MCF 10A (cell line): ENCODE data around the gene CRIP3. TPM values are rescaled to one million over a fixed set of nuclear protein-coding genes. Genes with fewer than 3 reads are reported as not detected.
"Not testable (repeated sequence)": the region's sequence is repeated elsewhere in the genome, so short reads cannot be mapped to it uniquely, and the experiment has no call there.

ENCODE experiments used
- BruUV-seq: library from RNA; stranded (reverse); fragments of 400-500 nt; replicated peaks from 2 replicates; lab custom pipeline; 2021; lab: Mats Ljungman, UMichigan
- CTCF ChIA-PET: fragments of 300-600 bp; sonication (Branson Sonifier 250); formaldehyde crosslinking; extraction: SDS; loops from one replicate; lab custom pipeline; 2021; ENCODE audit warnings: antibody characterized with exemption, inconsistent platforms; lab: Yijun Ruan, JAX
- POLR2A ChIA-PET: fragments of 300-600, 350-650 bp; sonication (Branson Sonifier 250); formaldehyde crosslinking; extraction: SDS; loops from one replicate; lab custom pipeline; 2020; ENCODE audit warnings: antibody characterized with exemption, inconsistent platforms; lab: Yijun Ruan, JAX
- DNase-seq: peaks from one replicate; pipeline ENCODE4 v3.0.0-alpha.2; 2018; ENCODE audit not compliant: unreplicated experiment
- H3K27ac Mint-ChIP-seq: one replicate; pipeline ENCODE4 v1.8.0; 2022; ENCODE audit warnings: mild to moderate bottlenecking, low read depth, mixed read lengths; ENCODE audit not compliant: unreplicated experiment
- H3K27me3 Mint-ChIP-seq: one replicate; pipeline ENCODE4 v1.8.0; 2022; ENCODE audit warnings: mixed read lengths; ENCODE audit not compliant: insufficient read depth, unreplicated experiment
- H3K36me3 Mint-ChIP-seq: one replicate; pipeline ENCODE4 v1.8.0; 2022; ENCODE audit warnings: mild to moderate bottlenecking, moderate library complexity, mixed read lengths; ENCODE audit not compliant: insufficient read depth, unreplicated experiment
- H3K4me1 Mint-ChIP-seq: one replicate; pipeline ENCODE4 v1.8.0; 2022; ENCODE audit warnings: mixed read lengths; ENCODE audit not compliant: insufficient read depth, unreplicated experiment
- H3K4me3 Mint-ChIP-seq: one replicate; pipeline ENCODE4 v1.8.0; 2022; ENCODE audit warnings: mild to moderate bottlenecking, moderate library complexity, mixed read lengths; ENCODE audit not compliant: unreplicated experiment
- H3K9me3 Mint-ChIP-seq: one replicate; pipeline ENCODE4 v1.8.0; 2022; ENCODE audit warnings: mixed read lengths; ENCODE audit not compliant: unreplicated experiment
- CTCF ChIP-seq: fragments of 200-600 bp; IDR thresholded peaks from one replicate; pipeline ENCODE4 v1.8.0; 2022; ENCODE audit warnings: antibody characterized with exemption, mild to moderate bottlenecking; ENCODE audit not compliant: unreplicated experiment
- intact Hi-C: fragments of 100-400 bp; cut with micrococcal nuclease; formaldehyde crosslinking; loops from 2 replicates; pipeline ENCODE4 v1.14.1; 2022
- total RNA-seq: library from RNA; stranded (reverse); gene quantifications from 2 replicates; pipeline ENCODE4 v1.2.3, GENCODE V29; 2022

Gene CRIP3
- total RNA-seq, 1 experiment from 2014 or later, result not detected

GRCh38 chr6:43304361-43304760 is 4.3 kb downstream of the CRIP3 start:
- Mint-ChIP-seq H3K27ac (no peak overlapping the region), H3K27me3 (peaks cover 27% of the 10 kb centered on the region), H3K4me3 (no peak overlapping the region), H3K9me3 (no peaks in the 10 kb centered on the region), H3K4me1 (no peaks in the 10 kb centered on the region), H3K36me3 (no peaks in the 10 kb centered on the region)
- intact Hi-C loops, result no loop called here
- no TSS peak for BruUV-seq
- ChIA-PET POLR2A (interaction anchor here (1.1 kb wide), 1 partner anchor 12 kb away, joined by 3 read pairs; no protein-coding TSS in a partner anchor), CTCF (no interaction called here)
- TF ChIP-seq CTCF, result no peak
- DNase-seq, result no peak

- intact Hi-C loops, result no loop called here
- Mint-ChIP-seq H3K4me1 (no peaks in the 10 kb centered on the region), H3K27me3 (peaks cover 32% of the 10 kb centered on the region), H3K27ac (no peak overlapping the region), H3K36me3 (no peaks in the 10 kb centered on the region), H3K4me3 (no peak overlapping the region), H3K9me3 (no peaks in the 10 kb centered on the region)
- DNase-seq, result no peak
- POLR2A ChIA-PET, result interaction anchor here (1.1 kb wide), 1 partner anchor 13 kb away, joined by 3 read pairs; no protein-coding TSS in a partner anchor
- no peak for TF ChIP-seq CTCF
- BruUV-seq, result no TSS peak
- CTCF ChIA-PET, result interaction anchor here (0.7 kb wide), 1 partner anchor 12 kb away, joined by 3 read pairs; no protein-coding TSS in a partner anchor
These were observed 4.8 kb downstream of the CRIP3 start for GRCh38 chr6:43303751-43304331.

- H3K4me1 Mint-ChIP-seq, BruUV-seq, intact Hi-C loops, POLR2A ChIA-PET, H3K36me3 Mint-ChIP-seq, H3K9me3 Mint-ChIP-seq, DNase-seq, H3K27ac Mint-ChIP-seq, H3K4me3 Mint-ChIP-seq: not testable (repeated sequence)
- CTCF ChIA-PET, result interaction anchor here (0.7 kb wide), 1 partner anchor 12 kb away, joined by 3 read pairs; no protein-coding TSS in a partner anchor
- H3K27me3 Mint-ChIP-seq, result peaks cover 34% of the 10 kb centered on the region
These were observed 5.6 kb downstream of the CRIP3 start for GRCh38 chr6:43303006-43303405.

- intact Hi-C loops, result no loop called here
- peaks cover 34% of the 10 kb centered on the region for H3K27me3 Mint-ChIP-seq
- no peak overlapping the region for H3K27ac Mint-ChIP-seq
- H3K36me3 Mint-ChIP-seq, result no peaks in the 10 kb centered on the region
- BruUV-seq, result no TSS peak
- CTCF ChIA-PET, result interaction anchor here (1.0 kb wide), 1 partner anchor 31 kb away, joined by 3 read pairs; no protein-coding TSS in a partner anchor
- no peak overlapping the region for H3K4me3 Mint-ChIP-seq
- H3K4me1 Mint-ChIP-seq, result no peaks in the 10 kb centered on the region
- no peaks in the 10 kb centered on the region for H3K9me3 Mint-ChIP-seq
- no peak for DNase-seq
- POLR2A ChIA-PET, result no interaction called here
- no peak for TF ChIP-seq CTCF
These were observed 6.5 kb downstream of the CRIP3 start for GRCh38 chr6:43302126-43302525.
